HepG2 (cell line): ENCODE data around the gene FABP1.

ENCODE experiments used
- GRHL1 ChIP-seq: sonication (generic); formaldehyde crosslinking; conservative IDR thresholded peaks from 2 replicates; pipeline ENCODE4 v1.8.0; 2022; ENCODE audit warnings: missing genetic modification reagents
- MTA3 ChIP-seq: sonication (generic); formaldehyde crosslinking; IDR thresholded peaks from 2 replicates; pipeline ENCODE4 v1.4.0; 2020; ENCODE audit warnings: missing genetic modification reagents
- PLSCR1 ChIP-seq: sonication (generic); formaldehyde crosslinking; IDR thresholded peaks from 2 replicates; pipeline ENCODE4 v1.5.0; 2020; ENCODE audit warnings: missing genetic modification reagents, mild to moderate bottlenecking, borderline replicate concordance
- TCF12 ChIP-seq, 2 experiments: fragments of 450-650 bp in 1 of 2; sonication (generic) in 1 of 2; formaldehyde crosslinking in 1 of 2; IDR thresholded peaks; 2 replicates each; pipeline versions ENCODE4 v1.6.1 to v1.8.0; 2017 to 2022; ENCODE audit warnings: antibody characterized with exemption in 1 of 2, mild to moderate bottlenecking in 1 of 2, missing genetic modification reagents in 1 of 2, moderate library complexity in 1 of 2
- THYN1 ChIP-seq: sonication (generic); formaldehyde crosslinking; IDR thresholded peaks from 2 replicates; pipeline ENCODE4 v1.8.1; 2023; ENCODE audit warnings: low read depth, mild to moderate bottlenecking, moderate library complexity, missing genetic modification reagents, borderline replicate concordance

GRCh38 chr2:88108796-88109195, 19.1 kb downstream of the FABP1 start:
- no peak for TF ChIP-seq MTA3 (CRISPR knock-in tag)
- no peak for TF ChIP-seq GRHL1 (CRISPR knock-in tag)
- TF ChIP-seq TCF12 (IDR thresholded peaks at IDR 0.05) = no peak
- TF ChIP-seq TCF12 (CRISPR knock-in tag; IDR thresholded peaks at IDR 0.05) = no peak
- no peak for TF ChIP-seq THYN1 (CRISPR knock-in tag)
- no peak for TF ChIP-seq PLSCR1 (CRISPR knock-in tag)
